Activated naive CD8-positive, alpha-beta T cell treated with anti-CD3 and anti-CD28 coated beads, Interleukin-2, amount 50 U/mL, for 16 hours (primary cell): ENCODE measurements around the gene CFAP46.
"Not testable (repeated sequence)": the region's sequence is repeated elsewhere in the genome, so short reads cannot be mapped to it uniquely, and the experiment has no call there.

Experiments used
- DNase-seq: peaks from one replicate; pipeline ENCODE4 v3.0.0-alpha.2; 2020; ENCODE audit warnings: low read depth, low spot score

The CFAP46 gene

GRCh38 chr10:132928261-132928660, 14.1 kb downstream of the CFAP46 start:
- DNase-seq: no peak

- DNase-seq: no peak
Observed at GRCh38 chr10:132927824-132928223, 14.5 kb downstream of the CFAP46 start.

- DNase-seq: no peak
Observed at GRCh38 chr10:132926777-132927650, 15.4 kb downstream of the CFAP46 start.

- no peak for DNase-seq
Observed at GRCh38 chr10:132926070-132926469, 16.3 kb downstream of the CFAP46 start.

GRCh38 chr10:132925614-132926013, 16.8 kb downstream of the CFAP46 start:
- no peak for DNase-seq

GRCh38 chr10:132925071-132925561, 17.3 kb downstream of the CFAP46 start:
- DNase-seq: no peak

- no peak for DNase-seq
Observed at GRCh38 chr10:132924046-132924952, 18.1 kb downstream of the CFAP46 start.

GRCh38 chr10:132923384-132923783, 19.0 kb downstream of the CFAP46 start:
- not testable (repeated sequence) for DNase-seq

- DNase-seq: no peak
Observed at GRCh38 chr10:132922872-132923271, 19.5 kb downstream of the CFAP46 start.

GRCh38 chr10:132921818-132922807, 20.3 kb downstream of the CFAP46 start:
- DNase-seq: no peak

- no peak for DNase-seq
Observed at GRCh38 chr10:132921086-132921485, 21.3 kb downstream of the CFAP46 start.

- DNase-seq: no peak
Observed at GRCh38 chr10:132920101-132920925, 22.1 kb downstream of the CFAP46 start.

GRCh38 chr10:132919374-132920100, 22.8 kb downstream of the CFAP46 start:
- no peak for DNase-seq

- DNase-seq: no peak
Observed at GRCh38 chr10:132918617-132919373, 23.6 kb downstream of the CFAP46 start.

- DNase-seq: no peak
Observed at GRCh38 chr10:132918264-132918616, 24.1 kb downstream of the CFAP46 start.

GRCh38 chr10:132916956-132917666, 25.3 kb downstream of the CFAP46 start:
- no peak for DNase-seq

GRCh38 chr10:132916421-132916841, 25.9 kb downstream of the CFAP46 start:
- DNase-seq: no peak

- DNase-seq: no peak
Observed at GRCh38 chr10:132915411-132915810, 27.0 kb downstream of the CFAP46 start.
